ENCODE measurements around the gene HNRNPK.

HNRNPK gene

GRCh38 chr9:83986765-83987401 lies 6.9 kb upstream of the HNRNPK start:
- no peaks in the 10 kb centered on the region for H3K4me1 ChIP-seq
- no peak overlapping the region for H3K9ac ChIP-seq
- peaks cover 9% of the 10 kb centered on the region for H3K79me2 ChIP-seq
- no peak overlapping the region for H3K4me3 ChIP-seq (ENCODE audit: low read depth, low read length)
- H3K4me2 ChIP-seq (ENCODE audit: low read length), result no peak overlapping the region
- TF ChIP-seq, protein P1, sequence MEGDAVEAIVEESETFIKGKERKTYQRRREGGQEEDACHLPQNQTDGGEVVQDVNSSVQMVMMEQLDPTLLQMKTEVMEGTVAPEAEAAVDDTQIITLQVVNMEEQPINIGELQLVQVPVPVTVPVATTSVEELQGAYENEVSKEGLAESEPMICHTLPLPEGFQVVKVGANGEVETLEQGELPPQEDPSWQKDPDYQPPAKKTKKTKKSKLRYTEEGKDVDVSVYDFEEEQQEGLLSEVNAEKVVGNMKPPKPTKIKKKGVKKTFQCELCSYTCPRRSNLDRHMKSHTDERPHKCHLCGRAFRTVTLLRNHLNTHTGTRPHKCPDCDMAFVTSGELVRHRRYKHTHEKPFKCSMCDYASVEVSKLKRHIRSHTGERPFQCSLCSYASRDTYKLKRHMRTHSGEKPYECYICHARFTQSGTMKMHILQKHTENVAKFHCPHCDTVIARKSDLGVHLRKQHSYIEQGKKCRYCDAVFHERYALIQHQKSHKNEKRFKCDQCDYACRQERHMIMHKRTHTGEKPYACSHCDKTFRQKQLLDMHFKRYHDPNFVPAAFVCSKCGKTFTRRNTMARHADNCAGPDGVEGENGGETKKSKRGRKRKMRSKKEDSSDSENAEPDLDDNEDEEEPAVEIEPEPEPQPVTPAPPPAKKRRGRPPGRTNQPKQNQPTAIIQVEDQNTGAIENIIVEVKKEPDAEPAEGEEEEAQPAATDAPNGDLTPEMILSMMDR (IDR thresholded peaks at IDR 0.05), result no peak
- no peaks in the 10 kb centered on the region for H3K36me3 ChIP-seq (ENCODE audit: control insufficient read depth, insufficient read depth, low read length)
- no peaks in the 10 kb centered on the region for H3K27me3 ChIP-seq (ENCODE audit: control insufficient read depth, insufficient read depth, low read length)
- H2AFZ ChIP-seq, result no peak overlapping the region
- no peaks in the 10 kb centered on the region for H3K9me3 ChIP-seq (ENCODE audit: control insufficient read depth, low read length)
- no peak overlapping the region for H3K27ac ChIP-seq

- H2AFZ ChIP-seq, result no peak overlapping the region
- H3K27me3 ChIP-seq (ENCODE audit: control insufficient read depth, insufficient read depth, low read length), result no peaks in the 10 kb centered on the region
- H3K4me2 ChIP-seq (ENCODE audit: low read length), result no peak overlapping the region
- no peak overlapping the region for H3K9ac ChIP-seq
- H3K36me3 ChIP-seq (ENCODE audit: control insufficient read depth, insufficient read depth, low read length), result no peaks in the 10 kb centered on the region
- no peaks in the 10 kb centered on the region for H3K4me1 ChIP-seq
- H3K27ac ChIP-seq, result no peak overlapping the region
- no peak overlapping the region for H3K4me3 ChIP-seq (ENCODE audit: low read depth, low read length)
- H3K9me3 ChIP-seq (ENCODE audit: control insufficient read depth, low read length), result no peaks in the 10 kb centered on the region
- TF ChIP-seq, protein P1 (IDR thresholded peaks at IDR 0.05), result no peak
- peaks cover 9% of the 10 kb centered on the region for H3K79me2 ChIP-seq
Observed at GRCh38 chr9:83986195-83986594, 6.2 kb upstream of the HNRNPK start.

DNA sequence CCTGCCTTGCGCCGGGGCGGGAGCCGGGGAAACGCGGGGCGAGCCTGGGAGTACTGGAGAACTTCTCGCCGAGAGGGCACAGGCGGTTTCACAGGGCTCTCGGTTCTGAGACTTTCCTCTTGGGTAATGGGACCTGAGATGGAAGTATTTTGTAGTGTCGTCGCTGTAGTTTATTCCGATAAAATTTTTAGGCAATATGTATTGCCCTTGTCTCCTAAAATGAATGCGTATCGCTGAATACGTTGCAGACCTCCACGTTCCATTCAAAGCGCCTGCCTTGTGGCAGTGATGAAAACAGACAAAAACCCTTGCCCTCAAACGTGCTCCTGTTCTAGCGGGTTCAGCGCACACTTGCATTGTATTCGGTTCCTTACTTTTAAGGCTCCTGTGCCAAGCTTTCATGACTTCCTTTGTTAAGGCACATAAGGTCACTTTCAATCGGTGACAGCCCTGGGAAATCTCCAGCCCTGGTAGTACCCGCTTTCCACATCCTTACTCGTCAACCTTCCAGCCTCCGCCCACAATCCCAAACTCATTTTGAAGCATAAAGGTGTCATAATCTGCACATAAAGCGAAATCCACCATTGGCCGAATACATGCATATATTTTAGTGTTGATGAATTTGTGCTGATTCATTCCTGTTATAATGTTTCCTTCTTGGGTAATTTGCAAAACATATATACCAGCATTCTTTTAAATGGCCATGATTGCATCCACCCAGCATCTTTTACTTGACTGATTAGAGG lies 1.3 kb upstream of the HNRNPK start:
- TF ChIP-seq, protein P1 (IDR thresholded peaks at IDR 0.05), result no peak
- H3K9me3 ChIP-seq (ENCODE audit: control insufficient read depth, low read length), result no peaks in the 10 kb centered on the region

DNA sequence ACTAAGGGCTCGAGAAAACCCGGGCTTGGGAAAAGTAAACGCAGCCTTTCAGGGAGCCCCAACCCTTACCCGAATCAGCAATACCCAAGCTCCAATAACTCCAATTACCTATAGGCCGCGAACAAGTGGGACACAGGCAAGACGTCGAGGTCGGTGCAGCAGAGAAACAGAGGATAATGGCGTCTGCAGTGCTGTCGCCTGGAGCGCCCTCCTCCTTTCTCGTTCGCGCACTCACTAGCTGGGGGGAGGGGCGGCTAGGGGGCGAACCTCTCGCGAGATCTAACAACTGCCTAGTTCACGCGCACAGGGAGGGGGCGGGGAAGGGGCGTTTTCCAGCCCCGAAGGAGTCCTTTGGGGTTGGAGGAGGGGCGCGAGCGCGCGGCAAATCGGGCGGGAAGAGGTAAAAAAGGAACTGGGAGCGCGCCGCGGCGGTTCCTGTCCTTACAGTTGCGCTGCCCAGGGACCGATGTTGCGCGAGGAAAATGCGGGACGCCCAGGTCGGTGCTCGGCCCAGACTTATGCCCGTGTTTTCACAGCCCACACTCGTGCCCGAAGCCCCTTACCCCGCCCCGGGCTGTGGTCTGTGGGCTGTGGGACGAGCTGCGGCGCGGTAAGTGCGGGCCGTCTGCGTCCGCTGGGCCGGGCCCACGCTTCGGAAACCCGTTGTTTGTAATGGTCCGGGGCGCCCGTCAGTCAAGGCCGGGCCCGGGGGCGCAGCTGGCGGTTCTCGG lies 545 bp upstream of the HNRNPK start, which contains the start of gene RMI1:
Gene RMI1, plus strand, starts transcription at position 411 of the 731 bp plus-strand sequence. CDS start 20,182 bp downstream, outside the sequence.
- Histone ChIP-seq H3K4me1 (peaks cover 3% of the 10 kb centered on the region), H3K4me3 (ENCODE audit: low read depth, low read length) (peak within 1 kb of the TSS; percentile 96), H3K9ac (peak within 1 kb of the TSS; percentile 92), H3K9me3 (ENCODE audit: control insufficient read depth, low read length) (no peaks in the 10 kb centered on the region), H2AFZ (peak within 1 kb of the TSS; percentile 94), H3K27ac (peak within 1 kb of the TSS; percentile 100), H3K4me2 (ENCODE audit: low read length) (peak within 1 kb of the TSS; percentile 77), H3K36me3 (ENCODE audit: control insufficient read depth, insufficient read depth, low read length) (no peaks in the 10 kb centered on the region), H3K27me3 (ENCODE audit: control insufficient read depth, insufficient read depth, low read length) (no peaks in the 10 kb centered on the region), H3K79me2 (peaks cover 27% of the 10 kb centered on the region)
- TF ChIP-seq, protein P1 (IDR thresholded peaks at IDR 0.05), result no peak

More for the DNA sequence above, 1.3 kb upstream of the HNRNPK start:
- H3K36me3 ChIP-seq (ENCODE audit: control insufficient read depth, insufficient read depth, low read length), result no peaks in the 10 kb centered on the region
- H3K4me3 ChIP-seq (ENCODE audit: low read depth, low read length), result peak overlapping the region; percentile 96
- H3K27me3 ChIP-seq (ENCODE audit: control insufficient read depth, insufficient read depth, low read length), result no peaks in the 10 kb centered on the region
- H3K4me2 ChIP-seq (ENCODE audit: low read length), result peak overlapping the region; percentile 73
- peak overlapping the region; percentile 100 for H3K27ac ChIP-seq
- H3K79me2 ChIP-seq, result peaks cover 26% of the 10 kb centered on the region
- peaks cover 3% of the 10 kb centered on the region for H3K4me1 ChIP-seq
- H2AFZ ChIP-seq, result peak overlapping the region; percentile 94
- H3K9ac ChIP-seq, result no peak overlapping the region

Data from parathyroid adenoma (tissue), 2 donors.